HG02642 (cell line): ENCODE results near the gene ZDHHC11B.
"Not testable (repeated sequence)": the region's sequence is repeated elsewhere in the genome, so short reads cannot be mapped to it uniquely, and the experiment has no call there.

Experiments used
- ATAC-seq: cut with Tn5 transposase; IDR thresholded peaks from one replicate; pipeline ENCODE4 v1.9.1; 2021; ENCODE audit warnings: mild to moderate bottlenecking; ENCODE audit not compliant: unreplicated experiment, poor library complexity

Gene ZDHHC11B

DNA sequence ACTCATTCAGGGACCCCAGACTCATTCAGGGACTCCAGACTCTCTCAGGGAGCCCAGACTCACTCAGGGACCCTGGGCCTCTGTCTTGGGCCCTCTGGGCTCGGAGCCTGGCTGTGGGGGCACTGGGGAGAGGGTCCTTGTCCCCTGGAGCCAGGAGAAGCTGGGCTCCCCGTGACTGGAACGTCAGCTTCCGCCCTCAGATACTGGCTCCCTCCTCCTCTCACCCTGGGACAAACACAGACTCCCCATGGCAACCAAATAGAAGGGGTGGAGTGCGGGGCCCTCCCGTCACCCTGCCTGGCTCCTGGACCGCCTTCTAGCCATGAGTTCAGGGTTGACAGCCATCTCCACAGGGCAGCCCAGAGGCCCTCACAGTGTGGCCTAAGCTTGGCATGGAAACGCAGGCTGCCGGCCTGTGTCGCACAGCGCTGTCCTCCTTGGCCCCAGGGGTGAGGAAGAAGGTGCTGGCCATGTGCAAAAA is 27.6 kb downstream of the ZDHHC11B start:
- ATAC-seq: no peak

DNA sequence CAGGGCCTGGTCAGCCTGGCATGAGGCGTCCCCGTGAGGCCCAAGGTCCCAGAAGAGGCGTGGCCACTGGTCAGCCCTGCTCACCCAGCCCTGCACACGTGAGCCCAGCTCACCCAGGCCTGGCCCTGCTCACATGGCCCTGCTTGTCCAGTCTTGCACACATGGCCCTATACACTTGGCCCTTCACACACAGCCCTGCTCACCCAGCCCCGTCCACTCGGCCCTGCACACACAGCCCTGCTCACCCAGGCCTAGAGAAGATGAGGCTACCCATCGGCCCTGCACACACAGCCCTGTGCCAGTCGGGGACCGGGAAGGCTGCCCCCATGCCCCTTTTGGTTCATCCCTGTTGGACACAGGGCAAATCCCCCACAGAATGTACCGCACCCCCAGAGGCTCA is 28.4 kb downstream of the ZDHHC11B start:
- no peak for ATAC-seq

DNA sequence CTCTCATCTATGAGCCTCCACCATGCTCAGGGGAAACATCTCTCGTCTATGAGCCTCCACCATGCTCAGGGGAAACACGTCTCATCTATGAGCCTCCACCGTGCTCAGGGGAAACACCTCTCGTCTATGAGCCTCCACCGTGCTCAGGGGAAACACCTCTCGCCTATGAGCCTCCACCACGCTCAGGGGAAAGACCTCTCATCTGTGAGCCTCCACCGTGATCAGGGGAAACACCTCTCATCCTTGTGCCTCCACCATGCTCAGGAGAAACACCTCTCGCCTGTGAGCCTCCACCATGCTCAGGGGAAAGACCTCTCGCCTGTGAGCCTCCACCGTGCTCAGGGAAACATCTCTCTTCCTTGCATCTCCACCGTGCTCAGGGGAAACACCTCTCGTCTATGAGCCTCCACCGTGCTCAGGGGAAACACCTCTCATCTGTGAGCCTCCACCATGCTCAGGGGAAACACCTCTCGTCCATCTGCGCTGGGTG is 30.3 kb downstream of the ZDHHC11B start:
- ATAC-seq: not testable (repeated sequence)

DNA sequence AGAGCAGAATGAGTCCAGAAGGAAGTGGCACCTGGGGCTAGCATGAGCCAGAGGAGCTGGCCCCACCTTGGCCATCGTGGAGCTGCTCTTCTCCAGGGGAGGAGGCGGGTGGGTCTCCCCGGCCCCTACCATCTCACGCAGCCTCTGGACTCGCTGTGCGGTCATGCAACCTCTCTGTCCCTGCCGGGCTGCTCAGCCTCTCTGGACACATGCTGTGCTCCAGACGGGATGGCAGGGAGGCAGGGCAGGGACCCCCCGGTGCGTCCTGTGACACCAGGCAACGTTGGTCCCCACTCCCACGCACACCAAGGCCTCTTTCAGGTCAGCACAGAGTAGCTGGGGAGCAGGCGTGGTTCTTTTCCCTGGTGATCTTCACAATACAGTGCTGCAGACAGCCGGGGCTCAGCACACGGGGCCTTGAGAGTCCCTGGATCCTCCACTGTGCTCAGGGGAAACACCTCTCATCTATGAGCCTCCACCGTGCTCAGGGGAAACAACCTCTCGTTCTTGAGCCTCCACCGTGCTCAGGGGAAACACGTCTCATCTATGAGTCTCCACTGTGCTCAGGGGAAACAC is 30.9 kb downstream of the ZDHHC11B start:
- not testable (repeated sequence) for ATAC-seq

DNA sequence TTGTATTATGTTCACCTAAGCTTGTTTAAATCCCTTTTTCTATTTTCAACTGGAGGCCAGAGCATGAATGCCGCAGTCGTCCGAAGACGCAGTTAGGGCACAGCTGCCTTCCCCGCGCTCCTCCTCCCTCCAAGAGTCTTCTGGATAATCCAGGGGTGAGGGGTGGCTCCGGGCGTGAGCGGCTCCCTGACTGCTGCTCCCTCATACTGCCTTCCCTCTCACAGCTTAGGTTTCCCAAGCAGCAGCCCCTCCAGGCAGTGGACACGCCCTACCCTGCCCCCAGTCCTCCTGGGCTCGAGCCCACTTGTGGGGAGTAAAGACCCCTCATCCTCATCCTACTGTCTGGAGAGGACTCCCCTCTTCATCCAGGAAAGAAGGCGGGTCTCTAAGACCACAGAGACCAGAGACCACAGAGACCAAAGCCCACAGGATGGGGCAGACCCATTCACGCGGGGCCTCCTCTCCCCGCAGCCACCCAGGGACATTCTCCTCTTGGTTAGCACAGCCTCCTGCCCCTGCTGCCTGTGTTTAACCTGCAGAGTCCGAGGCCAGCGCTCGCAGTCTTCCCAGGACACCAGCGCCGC is 31.9 kb downstream of the ZDHHC11B start:
- ATAC-seq: not testable (repeated sequence)

DNA sequence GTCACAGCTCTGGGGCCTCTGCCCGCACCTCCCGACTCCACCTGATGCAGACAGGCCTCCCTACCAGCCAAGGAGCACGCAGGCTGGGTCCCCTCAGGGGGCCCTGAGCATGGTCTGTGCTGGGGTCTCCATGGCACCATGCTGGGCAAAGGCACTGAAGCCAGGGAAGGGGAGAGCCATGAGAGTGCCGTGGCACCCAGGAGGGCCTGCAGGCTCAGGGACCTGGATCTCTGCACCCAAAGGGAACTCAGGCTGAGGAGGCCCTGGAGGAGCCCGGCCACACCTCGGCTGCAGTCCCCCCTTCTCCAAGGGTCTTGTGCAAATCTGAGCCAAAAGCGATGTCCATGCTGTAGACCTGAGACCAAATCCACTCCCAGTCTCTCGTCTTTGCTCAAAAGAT is 32.5 kb downstream of the ZDHHC11B start:
- not testable (repeated sequence) for ATAC-seq

DNA sequence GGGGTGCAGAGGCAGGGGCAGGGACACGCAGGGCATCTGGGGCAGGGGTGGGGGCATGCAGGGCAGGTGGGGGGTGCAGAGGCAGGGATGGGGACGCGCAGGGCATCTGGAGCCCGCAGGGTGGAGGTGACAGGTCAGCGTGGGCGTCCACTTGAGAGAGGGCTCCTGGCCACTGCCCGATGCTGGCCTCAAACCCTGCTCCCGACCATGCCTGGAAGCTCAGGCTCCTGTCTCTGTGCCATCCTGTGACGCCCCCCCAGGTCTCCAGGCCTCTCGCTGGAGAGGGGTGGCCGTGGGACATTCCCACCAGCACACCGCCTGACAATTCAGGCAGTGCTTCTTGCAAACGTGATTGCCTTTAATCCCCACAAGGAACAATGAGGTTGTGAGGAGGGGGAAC is 33.0 kb downstream of the ZDHHC11B start:
- ATAC-seq: no peak

DNA sequence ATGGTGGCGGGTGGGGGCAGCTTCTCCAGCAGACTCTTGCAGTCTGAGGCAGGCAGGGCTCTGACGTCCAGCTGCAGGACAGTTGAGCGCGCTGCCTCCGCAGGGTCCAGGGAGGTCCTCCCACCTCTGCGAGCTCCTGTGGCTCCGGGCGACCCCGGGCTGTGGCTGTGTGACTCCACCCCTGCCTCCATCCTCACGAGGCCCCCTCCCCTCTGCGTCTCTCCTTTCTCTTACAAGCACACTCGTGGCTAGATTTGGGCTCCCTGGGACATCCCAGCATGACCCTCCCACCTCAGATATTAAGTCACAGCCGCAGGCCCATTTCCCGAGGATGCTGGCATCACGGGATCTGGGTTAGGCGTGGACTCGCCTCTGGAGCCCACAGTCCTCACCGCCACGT is 34.3 kb downstream of the ZDHHC11B start:
- not testable (repeated sequence) for ATAC-seq

DNA sequence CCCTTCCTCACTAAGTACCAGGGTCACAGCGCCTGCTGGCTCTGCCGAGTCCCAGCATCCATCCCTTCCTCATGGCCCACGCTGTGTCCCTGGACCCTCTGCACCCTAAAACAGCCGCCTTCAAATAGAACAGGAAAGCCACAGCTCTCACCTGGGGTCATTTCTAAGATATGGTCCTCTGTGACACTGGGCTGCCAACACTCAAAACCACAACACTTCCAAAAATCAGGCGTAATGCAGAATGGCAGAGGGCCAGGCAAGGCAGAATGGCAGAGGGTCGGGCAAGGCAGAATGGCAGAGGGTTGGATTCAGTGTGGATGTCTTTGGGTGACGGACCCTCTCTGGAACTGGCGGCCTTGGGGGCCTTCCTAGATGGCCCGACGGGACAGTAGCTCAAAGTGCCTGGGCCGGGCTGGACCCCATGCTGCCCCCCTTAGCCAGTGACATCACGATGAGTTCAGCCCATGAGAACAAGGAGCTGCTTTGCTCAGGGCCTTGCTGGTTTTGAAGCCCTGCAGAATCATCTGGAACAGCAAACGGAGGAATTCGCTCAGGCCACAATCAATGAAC is 35.3 kb downstream of the ZDHHC11B start:
- ATAC-seq: no peak

DNA sequence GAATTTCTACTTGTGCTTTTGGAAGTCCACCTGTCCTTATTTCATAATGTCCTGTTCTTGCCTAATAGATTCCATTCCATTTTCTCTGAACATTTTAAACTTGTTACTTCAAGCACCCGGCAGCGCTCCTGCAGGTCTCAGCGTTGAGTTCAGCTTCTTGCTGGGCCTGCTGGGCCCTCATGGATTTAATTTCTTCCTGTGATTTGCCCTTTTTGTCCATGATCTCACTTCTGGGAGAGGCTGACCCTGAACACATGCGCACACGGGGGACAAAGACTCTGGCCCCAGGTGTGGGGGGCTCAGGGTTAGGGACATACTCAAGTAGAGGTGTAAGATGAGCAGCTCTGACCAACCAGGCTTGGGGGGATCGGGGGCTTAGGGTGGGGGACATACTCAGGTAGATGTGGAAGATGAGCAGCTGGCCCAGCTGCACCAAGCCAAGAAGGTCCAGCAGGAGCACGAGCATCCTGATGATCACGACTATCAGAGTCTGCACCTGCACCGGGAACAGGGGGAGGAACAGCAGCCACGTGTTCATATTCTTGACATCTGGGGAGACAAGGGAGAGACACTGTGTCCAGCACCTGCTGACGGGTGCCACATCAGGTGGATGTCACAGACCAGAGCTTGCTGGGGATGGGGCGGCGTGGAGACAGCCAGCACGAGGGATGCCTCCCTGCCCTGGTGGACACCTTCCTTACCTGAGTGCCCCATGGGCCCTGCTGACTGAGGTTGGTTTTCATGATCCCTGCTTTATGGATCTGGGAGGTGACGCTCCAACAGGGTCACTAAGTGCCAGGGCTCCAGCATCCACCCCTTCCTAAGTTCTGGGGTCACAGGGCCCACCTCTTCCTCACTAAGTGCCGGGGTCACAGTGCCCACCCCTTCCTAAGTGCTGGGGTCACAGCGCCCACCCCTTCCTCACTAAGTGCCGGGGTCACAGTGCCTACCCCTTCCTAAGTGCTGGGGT is 36.2 kb downstream of the ZDHHC11B start:
- not testable (repeated sequence) for ATAC-seq

DNA sequence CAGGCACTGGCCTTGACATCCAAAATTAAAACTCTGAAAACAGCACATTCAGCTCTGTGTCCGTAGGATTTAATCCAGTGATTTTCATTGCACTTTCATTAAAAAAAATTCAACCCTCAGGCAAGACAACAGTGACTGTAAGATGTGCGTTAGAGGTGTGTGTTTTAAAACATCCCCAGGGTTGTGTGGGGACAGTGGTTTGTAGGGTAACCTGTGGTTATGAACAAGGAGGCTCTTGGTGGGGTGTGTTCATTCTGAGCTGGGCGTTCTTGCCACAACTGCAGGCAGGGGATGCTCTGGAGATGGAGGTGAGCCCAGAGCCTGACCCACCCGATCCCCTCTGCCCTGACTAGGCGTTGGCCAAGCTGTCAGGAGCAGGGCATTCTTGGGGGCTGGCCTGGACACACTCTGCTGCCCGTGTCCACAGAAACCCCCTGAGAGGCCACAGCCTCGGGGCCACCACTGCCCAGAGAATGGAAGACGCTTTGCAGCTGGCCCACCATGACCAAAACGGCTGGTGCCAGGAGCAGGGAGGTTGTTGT is 37.2 kb downstream of the ZDHHC11B start:
- ATAC-seq: not testable (repeated sequence)

DNA sequence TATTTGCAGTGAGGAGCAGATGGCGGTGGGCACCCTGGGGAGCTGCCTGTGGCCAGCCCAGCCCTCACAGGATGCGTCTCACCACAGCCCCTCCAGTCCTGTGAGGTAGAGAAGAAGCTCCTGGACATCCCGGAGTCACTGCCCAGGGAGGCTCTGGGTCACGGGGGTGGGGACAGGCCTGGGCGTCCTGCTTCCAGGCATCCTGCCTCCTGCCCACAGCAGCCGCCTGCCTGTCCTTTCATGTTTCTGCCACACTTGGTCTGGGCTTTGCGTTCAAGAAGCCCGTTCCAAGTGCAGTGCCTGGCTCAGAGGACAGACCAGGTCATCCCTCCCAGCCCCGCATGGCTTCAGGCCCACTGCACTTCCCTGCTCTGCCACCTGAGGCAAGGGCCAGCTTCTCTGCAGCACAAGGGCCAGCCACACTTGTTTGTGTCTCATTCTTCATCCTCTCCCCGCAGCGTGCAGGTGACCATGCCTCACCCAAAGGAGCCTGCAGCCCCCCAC is 38.2 kb downstream of the ZDHHC11B start:
- ATAC-seq: no peak

DNA sequence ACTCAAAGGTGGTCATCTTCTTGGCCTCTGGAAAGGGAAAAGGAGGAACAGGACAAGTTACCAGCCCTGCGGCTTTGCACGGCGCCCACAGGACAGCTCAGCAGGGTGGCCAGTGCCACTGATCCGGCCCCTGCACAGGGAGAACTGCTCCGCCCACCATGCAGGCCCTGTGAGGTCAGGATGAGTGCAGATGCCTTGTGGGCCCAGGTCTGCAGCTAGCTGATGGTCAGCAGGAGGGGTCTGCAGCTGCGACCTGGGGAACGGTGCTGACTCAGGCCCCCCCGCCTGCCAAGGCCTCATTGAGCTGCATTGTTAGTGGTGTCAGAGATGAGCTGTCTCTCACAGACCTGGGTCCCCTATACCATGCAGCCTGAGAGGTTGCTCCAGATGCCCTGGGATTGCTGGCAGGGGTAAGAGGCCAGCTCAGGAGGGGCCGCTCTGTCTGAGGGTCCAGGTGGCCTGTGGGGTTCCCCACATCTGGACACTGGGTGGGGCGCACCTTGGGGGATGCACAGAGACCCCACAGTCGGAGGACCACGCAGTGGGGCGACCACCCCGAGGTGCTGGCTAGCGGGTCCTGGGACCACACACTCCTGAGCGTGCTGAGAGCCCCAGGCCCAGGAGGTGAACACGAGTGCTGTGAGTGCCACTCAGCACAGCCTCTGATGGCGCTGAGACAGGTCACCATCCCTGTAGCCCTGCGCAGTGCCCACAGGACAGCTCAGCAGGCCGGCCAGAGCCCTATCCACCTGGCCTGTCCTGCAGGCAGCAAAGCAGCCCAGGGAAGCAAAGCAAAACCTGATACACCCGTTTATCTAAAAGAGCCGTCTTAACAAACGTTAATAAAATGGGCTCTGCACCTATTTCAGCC is 39.0 kb downstream of the ZDHHC11B start:
- not testable (repeated sequence) for ATAC-seq

DNA sequence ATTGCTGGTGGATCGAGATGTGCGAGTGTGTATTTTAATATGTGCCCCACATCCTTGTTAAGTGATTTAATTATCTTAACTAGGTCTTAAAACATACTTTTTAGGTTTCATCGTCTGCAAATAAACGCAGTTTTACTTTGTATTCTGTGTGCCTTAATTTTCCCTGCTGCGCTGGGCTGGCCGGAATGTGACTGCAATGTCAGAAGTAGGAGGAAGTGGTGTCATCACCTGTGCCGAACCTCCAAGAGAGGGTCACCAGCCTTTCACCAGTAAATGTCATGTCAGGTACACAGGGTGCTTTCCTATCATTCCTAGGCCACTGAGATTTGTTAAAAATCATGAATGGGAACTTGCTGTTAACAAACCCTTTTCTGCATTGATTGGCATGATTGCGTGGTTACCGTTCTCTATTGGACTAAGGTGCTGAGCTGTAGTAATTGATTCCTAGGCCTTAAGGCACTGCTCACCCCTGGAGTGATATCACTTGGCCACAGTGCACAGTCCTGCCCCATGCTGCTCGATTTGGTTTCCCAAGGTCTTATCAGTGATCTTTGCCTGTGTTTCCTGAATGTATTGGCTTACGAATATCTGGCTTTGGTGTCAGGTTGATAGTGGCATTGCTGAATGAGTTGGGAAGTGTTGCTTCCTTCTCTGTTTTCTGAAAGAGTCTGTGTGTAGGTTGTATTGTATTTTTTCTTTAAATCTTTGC is 40.7 kb downstream of the ZDHHC11B start:
- not testable (repeated sequence) for ATAC-seq

DNA sequence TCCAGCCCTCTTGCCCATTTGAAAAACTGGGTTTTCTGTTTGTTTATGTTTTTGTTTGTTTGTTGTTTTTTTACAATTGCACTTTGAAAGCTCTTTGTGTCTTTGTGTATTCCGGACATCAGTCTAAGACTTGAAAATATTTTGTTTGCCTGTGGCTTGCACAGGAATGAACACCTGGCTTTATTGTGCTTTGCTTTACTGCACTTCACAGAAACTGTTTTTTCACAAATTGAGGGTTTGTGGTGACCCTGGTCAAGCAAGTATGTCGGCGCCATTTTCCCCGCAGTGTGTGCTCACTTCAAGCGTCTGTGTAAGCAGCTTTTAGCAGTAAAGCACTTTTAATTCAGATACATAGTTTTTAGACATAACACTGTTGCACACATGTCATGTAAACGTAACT is 42.3 kb downstream of the ZDHHC11B start:
- not testable (repeated sequence) for ATAC-seq

DNA sequence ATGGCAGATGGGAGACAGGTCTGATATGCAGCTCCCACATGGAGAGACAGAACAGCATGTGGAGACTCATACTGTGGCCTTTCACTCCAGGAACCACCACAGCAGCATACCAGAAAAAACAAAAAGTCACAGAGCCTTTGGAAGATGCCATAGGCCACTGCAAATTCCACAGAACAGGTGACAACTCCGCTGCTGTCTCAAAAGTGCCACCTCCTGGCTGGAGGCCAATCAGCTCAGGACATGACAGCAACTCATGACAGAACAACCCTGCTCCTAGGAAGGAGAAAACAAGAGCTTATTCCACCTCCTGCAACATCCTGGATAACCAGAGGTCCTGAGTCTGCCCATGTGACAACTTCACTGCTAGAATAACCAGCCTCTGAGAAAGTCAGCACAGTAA is 50.4 kb downstream of the ZDHHC11B start:
- ATAC-seq: not testable (repeated sequence)

DNA sequence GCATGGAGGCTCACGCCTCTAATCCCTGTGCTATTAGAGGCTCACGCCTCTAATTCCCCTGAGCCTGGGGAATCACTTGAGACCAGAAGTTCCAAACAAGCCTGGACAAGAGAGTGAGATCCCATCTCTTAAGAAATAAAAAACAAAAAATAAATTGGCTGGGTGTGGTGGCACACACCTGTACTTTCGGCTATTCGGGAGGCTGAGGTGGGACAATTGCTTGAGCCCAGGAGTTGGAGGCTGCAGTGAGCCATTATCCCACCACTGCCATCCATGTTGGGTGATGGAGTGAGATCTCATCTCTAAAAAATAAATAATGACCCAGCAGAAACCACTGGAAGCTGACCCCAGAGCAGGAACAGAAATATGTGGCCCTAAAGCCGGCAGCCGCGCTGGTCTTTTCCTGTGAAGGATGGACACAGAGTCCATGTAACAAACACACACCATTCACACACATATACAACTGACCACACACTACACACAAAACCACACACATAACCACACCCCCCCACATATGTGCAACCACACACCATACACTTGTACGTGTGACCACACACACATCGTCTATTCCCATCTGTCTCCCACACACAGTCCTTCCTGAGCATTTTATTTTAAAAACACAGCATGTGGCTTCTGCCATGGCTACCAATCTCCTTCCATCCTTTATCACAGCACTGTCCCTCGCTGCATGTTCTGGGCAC is 51.6 kb downstream of the ZDHHC11B start:
- not testable (repeated sequence) for ATAC-seq

DNA sequence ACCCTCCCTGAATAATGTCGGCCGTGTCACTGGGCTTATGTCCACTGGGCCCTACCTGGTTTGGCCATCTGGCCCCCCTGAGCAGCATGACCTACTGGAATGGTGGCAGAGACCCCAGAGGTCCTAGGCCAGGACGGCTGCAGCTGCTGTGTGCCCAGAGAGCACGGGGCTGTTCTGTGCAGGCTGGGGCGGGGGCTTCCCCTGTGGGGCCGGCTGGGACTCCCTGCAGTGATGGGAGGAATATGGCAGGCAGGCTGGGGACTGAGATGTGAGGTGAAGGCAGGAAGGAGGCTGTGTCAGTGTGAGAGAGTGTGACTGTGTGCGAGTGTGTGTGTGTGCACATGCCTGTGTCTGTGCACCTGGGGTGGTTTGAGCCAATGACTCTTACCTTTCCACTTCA is 55.3 kb downstream of the ZDHHC11B start:
- not testable (repeated sequence) for ATAC-seq
